Fibroblast of lung (primary cell): Measurements from ENCODE around the gene KLHL34. TPM values are rescaled to one million over a fixed set of nuclear protein-coding genes. Genes with fewer than 3 reads are reported as not detected.

Source experiments
- DNase-seq, 2 donors: peaks; one replicate each; pipeline versions ENCODE4 v3.0.0 to v3.0.0-alpha.2; 2010; ENCODE audit warnings: low read depth in 2 of 2
- H2AFZ ChIP-seq: 2 replicates; pipeline ENCODE4 v1.5.1; 2012; ENCODE audit warnings: low read length, control low read depth, inconsistent platforms
- H3K27ac ChIP-seq: 2 replicates; pipeline ENCODE4 v1.5.1; 2011; ENCODE audit warnings: low read length, control low read depth; ENCODE audit not compliant: insufficient read depth
- H3K27me3 ChIP-seq: 2 replicates; pipeline ENCODE4 v1.5.1; 2011; ENCODE audit warnings: mild to moderate bottlenecking, low read length; ENCODE audit not compliant: control insufficient read depth, insufficient read depth
- H3K36me3 ChIP-seq: 2 replicates; pipeline ENCODE4 v1.5.1; 2011; ENCODE audit warnings: low read length; ENCODE audit not compliant: control insufficient read depth, insufficient read depth
- H3K4me1 ChIP-seq: 2 replicates; pipeline ENCODE4 v1.5.1; 2011; ENCODE audit warnings: low read length; ENCODE audit not compliant: control insufficient read depth, insufficient read depth; ENCODE audit errors: extremely low read depth
- H3K4me2 ChIP-seq: 2 replicates; pipeline ENCODE4 v1.5.1; 2011; ENCODE audit warnings: low read length, control low read depth; ENCODE audit not compliant: insufficient read depth; ENCODE audit errors: extremely low read depth
- H3K4me3 ChIP-seq, 4 experiments: fragments of 200-600 bp in 1 of 4; sonication (generic) in 1 of 4; replicated peaks in 1 of 4; 2 replicates each; pipeline ENCODE4 v1.5.1; 2011 to 2016; ENCODE audit warnings: low read length in 4 of 4, low read depth in 3 of 4, mild to moderate bottlenecking in 3 of 4, control low read depth in 2 of 4, inconsistent platforms in 1 of 4, mixed read lengths in 1 of 4; ENCODE audit not compliant: insufficient read depth in 1 of 4; ENCODE audit errors: control extremely low read depth in 1 of 4
- H3K79me2 ChIP-seq: 2 replicates; pipeline ENCODE4 v1.5.1; 2012; ENCODE audit warnings: mild to moderate bottlenecking, low read length, inconsistent platforms; ENCODE audit not compliant: control insufficient read depth, insufficient read depth
- H3K9ac ChIP-seq: 2 replicates; pipeline ENCODE4 v1.5.1; 2011; ENCODE audit warnings: mild to moderate bottlenecking, low read length, control low read depth; ENCODE audit not compliant: insufficient read depth
- H3K9me3 ChIP-seq: 2 replicates; pipeline ENCODE4 v1.5.1; 2012; ENCODE audit warnings: low read depth, low read length; ENCODE audit not compliant: control insufficient read depth, insufficient read depth
- H4K20me1 ChIP-seq: 2 replicates; pipeline ENCODE4 v1.5.1; 2011; ENCODE audit warnings: low read length; ENCODE audit not compliant: control insufficient read depth, insufficient read depth; ENCODE audit errors: extremely low read depth
- EZH2 ChIP-seq: IDR thresholded peaks from 2 replicates; pipeline ENCODE4 v1.5.1; 2012; ENCODE audit warnings: low read length, control low read depth, mild to moderate bottlenecking; ENCODE audit errors: missing control alignments
- polyA plus RNA-seq, 2 donors: library from polyadenylated mRNA; depleted of rRNA in 1 of 2; stranded (reverse) in 1 of 2; unstranded in 1 of 2; fragments of >200 nt; gene quantifications; 2 replicates each; pipeline ENCODE4 v1.2.1, GENCODE V29; 2011 to 2012; ENCODE audit warnings: missing spikeins in 1 of 2
- total RNA-seq: library from RNA; depleted of rRNA; stranded (reverse); fragments of >200 nt; gene quantifications from 2 replicates; pipeline ENCODE4 v1.2.1, GENCODE V29; 2014
- TF ChIP-seq, protein P1 (sequence below), 2 donors: IDR thresholded peaks in 1 of 2; conservative IDR thresholded peaks in 1 of 2; 1 replicate in 1 of 2; 2 replicates in 1 of 2; pipeline ENCODE4 v1.5.1; 2011 to 2012; ENCODE audit warnings: low read length in 2 of 2, control low read depth in 1 of 2, inconsistent platforms in 1 of 2, low read depth in 1 of 2, mild to moderate bottlenecking in 1 of 2

Gene KLHL34
- total and polyA plus RNA-seq, 2 donors (not counting 1 experiment from before 2014, with no cell fraction given): 0.17 TPM; not detected in 1

DNA sequence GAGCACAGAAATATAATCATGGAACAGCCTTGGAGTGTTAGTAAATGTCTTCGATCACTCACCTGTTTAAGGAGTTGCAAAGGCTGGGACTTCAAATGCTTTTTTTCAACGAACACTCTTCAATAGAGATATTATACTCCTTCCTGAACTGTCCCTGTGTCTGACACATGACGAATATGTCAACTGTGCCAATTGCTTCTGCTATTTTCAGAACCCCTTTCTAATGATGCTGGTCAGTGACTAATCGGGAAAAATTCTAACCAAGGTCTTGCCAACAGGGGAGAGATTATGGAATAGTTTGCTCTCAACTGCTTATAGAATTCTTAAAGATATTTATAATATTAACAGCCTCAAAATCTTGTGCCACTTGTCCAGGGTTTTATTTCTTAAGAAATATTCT, 8.5 kb upstream of the KLHL34 start:
- Histone ChIP-seq H3K27ac (no peak overlapping the region), H3K79me2 (no peaks in the 10 kb centered on the region), H3K4me1 (no peaks in the 10 kb centered on the region), H4K20me1 (no peaks in the 10 kb centered on the region), H3K9ac (no peak overlapping the region), H3K4me3 (no peak overlapping the region), H3K4me2 (no peak overlapping the region), H3K27me3 (no peaks in the 10 kb centered on the region), H2AFZ (no peak overlapping the region), H3K9me3 (no peaks in the 10 kb centered on the region), H3K36me3 (no peaks in the 10 kb centered on the region)
- peak; percentile 9 to 52 for DNase-seq
- no peak for TF ChIP-seq EZH2
- TF ChIP-seq, protein P1, sequence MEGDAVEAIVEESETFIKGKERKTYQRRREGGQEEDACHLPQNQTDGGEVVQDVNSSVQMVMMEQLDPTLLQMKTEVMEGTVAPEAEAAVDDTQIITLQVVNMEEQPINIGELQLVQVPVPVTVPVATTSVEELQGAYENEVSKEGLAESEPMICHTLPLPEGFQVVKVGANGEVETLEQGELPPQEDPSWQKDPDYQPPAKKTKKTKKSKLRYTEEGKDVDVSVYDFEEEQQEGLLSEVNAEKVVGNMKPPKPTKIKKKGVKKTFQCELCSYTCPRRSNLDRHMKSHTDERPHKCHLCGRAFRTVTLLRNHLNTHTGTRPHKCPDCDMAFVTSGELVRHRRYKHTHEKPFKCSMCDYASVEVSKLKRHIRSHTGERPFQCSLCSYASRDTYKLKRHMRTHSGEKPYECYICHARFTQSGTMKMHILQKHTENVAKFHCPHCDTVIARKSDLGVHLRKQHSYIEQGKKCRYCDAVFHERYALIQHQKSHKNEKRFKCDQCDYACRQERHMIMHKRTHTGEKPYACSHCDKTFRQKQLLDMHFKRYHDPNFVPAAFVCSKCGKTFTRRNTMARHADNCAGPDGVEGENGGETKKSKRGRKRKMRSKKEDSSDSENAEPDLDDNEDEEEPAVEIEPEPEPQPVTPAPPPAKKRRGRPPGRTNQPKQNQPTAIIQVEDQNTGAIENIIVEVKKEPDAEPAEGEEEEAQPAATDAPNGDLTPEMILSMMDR (conservative IDR thresholded peaks at IDR 0.05 in 1 of 2, IDR thresholded peaks at IDR 0.05 in 1 of 2; ENCODE audit: low read depth in 1 of 2, low read length in 2 of 2): no peak

DNA sequence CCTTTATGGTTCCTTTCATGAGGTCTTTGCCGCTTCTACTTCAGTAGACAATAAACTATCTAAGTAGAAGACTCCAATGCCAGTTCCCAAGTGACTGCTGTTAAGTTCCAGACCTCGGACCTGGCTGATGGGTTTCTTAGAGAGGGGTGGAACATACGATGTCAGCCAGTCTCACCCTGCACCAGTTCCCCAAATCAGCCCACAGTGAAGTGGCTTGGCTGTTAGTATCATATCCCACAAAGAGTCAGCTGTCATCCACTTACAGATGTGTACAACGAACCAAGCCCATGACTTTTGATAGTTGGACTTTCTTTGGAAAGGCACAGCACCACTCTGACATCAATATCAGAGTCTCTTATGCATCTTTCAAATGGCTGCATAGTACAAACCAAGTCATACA, 8.1 kb upstream of the KLHL34 start:
- no peak overlapping the region for H3K4me2 ChIP-seq
- no peaks in the 10 kb centered on the region for H3K36me3 ChIP-seq
- H3K4me3 ChIP-seq: no peak overlapping the region
- no peaks in the 10 kb centered on the region for H4K20me1 ChIP-seq
- no peaks in the 10 kb centered on the region for H3K79me2 ChIP-seq
- H3K27ac ChIP-seq: no peak overlapping the region
- H3K9ac ChIP-seq: no peak overlapping the region
- no peaks in the 10 kb centered on the region for H3K9me3 ChIP-seq
- H3K4me1 ChIP-seq: no peaks in the 10 kb centered on the region
- TF ChIP-seq EZH2: no peak
- TF ChIP-seq, protein P1 (conservative IDR thresholded peaks at IDR 0.05 in 1 of 2, IDR thresholded peaks at IDR 0.05 in 1 of 2; ENCODE audit: low read depth in 1 of 2, low read length in 2 of 2): no peak
- DNase-seq: no peak
- no peaks in the 10 kb centered on the region for H3K27me3 ChIP-seq
- no peak overlapping the region for H2AFZ ChIP-seq

DNA sequence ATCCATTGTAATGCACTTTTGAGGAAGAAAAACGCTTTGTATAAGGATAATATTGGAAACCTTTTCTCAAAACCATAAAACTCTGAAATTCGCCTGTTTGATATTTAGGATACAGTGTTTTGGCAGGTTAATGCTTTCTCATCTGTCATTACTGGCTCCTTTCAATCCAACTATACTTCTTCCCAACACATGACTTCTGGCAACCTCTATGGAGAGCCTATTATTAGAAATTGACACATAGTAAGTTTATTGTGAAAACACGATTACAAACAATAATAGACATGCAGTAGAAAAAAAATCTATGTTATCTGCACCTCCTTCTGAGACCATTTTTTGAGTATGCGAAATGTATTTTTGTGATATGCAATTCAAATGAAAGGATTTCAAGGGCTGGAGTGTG, 4.6 kb upstream of the KLHL34 start:
- no peak for DNase-seq
- no peaks in the 10 kb centered on the region for H3K27me3 ChIP-seq
- no peak overlapping the region for H3K27ac ChIP-seq
- H3K36me3 ChIP-seq: no peaks in the 10 kb centered on the region
- TF ChIP-seq, protein P1 (conservative IDR thresholded peaks at IDR 0.05 in 1 of 2, IDR thresholded peaks at IDR 0.05 in 1 of 2; ENCODE audit: low read depth in 1 of 2, low read length in 2 of 2): no peak
- no peak for TF ChIP-seq EZH2
- no peak overlapping the region for H3K4me2 ChIP-seq
- H2AFZ ChIP-seq: no peak overlapping the region
- no peaks in the 10 kb centered on the region for H3K4me1 ChIP-seq
- H3K79me2 ChIP-seq: no peaks in the 10 kb centered on the region
- no peak overlapping the region for H3K4me3 ChIP-seq
- no peaks in the 10 kb centered on the region for H4K20me1 ChIP-seq
- H3K9me3 ChIP-seq: no peaks in the 10 kb centered on the region
- no peak overlapping the region for H3K9ac ChIP-seq
